Eye (tissue), 1 donor: ENCODE data around the gene CRIP1.
A peak's percentile ranks its signal among the peaks of the same experiment; 100 is the strongest.

Experiments used
- DNase-seq: peaks from one replicate; pipeline ENCODE4 v3.0.0-alpha.2; 2015

The CRIP1 gene

DNA sequence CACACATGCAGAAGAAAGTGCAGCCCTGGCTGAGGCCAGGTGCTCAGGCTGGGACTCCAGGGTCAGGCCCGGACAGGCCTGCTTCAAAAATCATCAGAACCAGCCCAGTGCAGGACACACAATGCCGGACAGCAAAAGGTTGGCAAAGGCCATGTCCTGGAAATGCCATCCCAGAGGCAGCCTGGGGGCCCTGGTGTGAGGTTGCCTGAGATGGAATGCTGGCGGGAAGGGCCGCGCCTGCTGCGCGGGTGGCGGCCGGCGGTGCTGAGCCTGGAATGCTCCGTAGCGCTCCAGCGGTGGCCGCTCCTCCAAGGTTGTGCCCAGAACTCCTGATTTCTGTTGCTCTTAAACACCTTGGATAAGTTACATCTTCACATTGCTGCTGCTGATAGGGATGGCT is 33.7 kb upstream of the CRIP1 start:
- no peak for DNase-seq

DNA sequence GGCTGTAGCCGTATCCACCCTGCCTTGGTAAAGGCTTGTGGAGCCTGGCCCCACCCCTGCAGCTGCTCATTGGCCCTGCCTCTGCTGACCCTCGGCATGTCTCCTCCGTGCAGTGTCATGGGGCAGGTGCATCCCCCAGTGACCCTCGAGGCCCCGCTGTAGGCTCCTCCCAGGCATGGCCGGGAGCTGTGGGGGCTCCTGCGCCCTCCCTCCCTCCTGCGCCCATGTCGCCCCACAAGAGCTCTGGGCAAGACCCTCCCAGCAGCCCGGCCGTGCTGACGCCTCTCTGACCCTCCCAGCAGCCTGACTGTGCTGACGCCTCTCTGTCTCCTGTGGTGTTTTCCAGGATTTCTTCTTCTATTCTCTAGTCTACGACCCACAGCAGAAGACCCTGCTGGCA is 32.8 kb upstream of the CRIP1 start:
- no peak for DNase-seq

DNA sequence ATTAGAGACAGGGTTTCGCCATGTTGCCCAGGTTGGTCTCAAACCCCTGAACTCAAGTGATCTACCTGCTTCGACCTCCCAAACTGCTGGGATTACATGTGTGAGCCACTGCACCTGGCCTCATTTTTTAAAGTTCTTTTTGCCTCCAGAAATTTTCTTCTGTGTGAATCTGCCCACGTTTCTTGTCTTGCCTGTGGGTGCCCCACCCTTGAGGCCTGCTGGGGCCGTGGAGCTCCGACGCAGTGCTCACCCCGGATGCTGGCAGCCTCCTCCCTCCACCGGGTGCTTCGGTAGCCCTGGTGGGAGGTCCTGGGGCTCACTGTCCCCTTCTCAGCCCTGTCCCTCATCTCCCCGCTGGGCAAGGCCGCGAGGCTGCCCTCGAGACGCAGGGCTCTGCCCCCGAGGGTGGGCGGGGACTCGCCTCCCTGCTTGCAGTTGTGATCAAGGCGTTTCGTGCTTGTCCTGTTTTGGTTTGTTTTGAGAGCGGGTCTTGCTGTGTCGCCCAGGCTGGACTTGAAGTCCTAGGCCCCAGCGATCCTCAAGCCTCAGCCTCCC is 31.5 kb upstream of the CRIP1 start:
- DNase-seq, result no peak

DNA sequence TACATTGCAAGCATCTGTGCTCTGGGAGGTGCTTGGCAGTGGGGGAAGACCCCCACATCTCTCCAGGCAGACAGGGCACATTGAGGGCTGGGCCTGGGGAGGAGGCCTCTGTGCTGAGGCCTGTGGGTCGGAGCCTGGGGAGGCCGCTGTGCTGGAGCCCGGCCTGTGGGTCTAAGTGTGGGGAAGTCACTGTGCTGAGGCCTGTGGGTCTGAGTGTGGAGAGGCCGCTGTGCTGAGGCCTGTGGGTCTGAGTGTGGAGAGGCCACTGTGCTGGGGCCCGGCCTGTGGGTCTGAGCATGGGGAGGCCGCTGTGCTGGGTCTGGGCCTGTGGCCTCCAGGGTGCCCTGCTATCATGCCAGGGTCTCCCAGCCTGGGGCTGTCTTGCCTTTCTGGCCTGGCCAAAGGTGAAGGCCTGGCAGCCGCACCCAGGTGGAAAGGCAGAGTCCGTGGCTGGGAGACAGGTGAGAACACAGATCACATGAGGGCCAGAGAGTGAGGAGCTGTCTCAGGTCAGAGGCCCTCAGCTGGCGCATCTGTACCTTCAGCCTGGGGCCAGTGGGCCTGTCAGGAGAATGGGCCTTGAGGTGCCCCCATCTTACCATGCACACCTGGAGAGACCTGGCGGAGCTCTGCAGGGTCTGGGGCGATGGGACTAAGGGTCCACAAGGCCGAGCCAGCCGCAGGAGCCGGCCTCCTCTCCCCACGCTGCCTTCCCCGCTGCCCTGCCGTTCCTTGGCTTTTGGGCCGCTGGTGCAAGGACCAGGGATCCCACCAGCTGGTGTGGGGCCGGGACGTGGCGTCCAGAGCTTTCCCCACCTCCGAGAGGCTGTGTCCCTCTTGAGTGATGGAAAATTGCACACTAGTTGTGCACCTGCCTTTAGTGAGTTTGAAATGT is 30.7 kb upstream of the CRIP1 start:
- no peak for DNase-seq

DNA sequence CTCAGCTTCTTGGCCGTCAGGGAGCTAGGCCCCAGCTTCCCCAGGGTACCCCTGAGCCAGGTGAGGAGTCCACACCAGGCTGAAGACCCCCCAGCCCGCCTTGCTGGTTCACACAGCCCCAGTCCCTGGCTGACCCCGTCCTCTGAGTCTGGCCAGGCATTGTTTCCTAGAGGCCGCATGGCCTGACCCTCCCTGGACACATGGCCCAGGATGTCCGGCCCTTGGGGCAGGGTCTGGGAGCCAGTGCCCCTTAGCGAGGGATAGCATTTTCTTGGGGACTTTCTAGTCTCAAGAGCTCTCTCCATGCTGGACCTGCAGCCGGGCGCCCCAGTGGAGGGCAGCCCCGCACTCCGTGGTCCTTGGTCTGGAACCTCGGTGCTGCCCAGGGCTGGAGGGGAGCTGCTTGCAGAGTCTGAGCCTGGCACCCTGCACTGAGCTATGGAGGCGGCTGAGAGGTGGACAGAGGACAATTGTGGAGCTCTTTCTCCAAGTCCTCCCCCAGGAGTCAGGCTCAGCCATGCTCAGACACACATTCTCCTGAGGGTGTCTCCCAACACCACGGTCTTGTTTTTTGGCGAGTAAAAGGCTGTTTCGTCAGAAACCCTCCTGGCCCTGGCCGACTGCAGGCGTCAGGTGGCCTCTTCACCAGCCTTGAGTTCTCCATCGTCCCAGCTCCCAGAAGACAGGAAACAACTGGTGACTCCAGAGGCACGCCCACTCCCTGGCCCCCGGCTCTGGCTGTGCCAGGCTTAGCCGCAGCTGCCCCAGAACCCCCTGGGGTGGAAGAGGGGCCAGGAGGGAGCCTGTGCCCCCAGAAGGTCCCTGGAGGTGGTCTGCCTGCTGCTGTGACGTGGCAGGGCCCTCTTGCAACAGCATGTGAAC is 29.7 kb upstream of the CRIP1 start:
- no peak for DNase-seq

DNA sequence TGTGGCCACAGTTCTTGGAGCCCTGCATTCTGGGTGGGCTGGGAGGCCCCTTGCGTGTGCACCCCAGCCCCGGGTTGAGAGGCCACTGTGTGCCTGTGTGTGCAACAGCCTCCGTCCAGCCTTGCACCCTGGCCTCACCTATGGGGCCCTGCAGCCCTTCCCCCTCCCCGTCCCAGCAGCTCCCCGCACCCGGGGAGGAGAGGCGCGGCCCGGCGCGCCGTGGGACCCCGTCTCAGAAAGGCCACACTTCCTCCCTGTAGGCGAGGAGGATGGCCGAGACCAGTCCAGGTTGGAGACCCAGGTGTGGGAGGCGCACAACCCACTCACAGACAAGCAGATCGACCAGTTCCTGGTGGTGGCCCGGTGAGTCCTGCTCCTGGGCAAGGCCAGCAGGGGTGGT is 28.7 kb upstream of the CRIP1 start:
- no peak for DNase-seq

DNA sequence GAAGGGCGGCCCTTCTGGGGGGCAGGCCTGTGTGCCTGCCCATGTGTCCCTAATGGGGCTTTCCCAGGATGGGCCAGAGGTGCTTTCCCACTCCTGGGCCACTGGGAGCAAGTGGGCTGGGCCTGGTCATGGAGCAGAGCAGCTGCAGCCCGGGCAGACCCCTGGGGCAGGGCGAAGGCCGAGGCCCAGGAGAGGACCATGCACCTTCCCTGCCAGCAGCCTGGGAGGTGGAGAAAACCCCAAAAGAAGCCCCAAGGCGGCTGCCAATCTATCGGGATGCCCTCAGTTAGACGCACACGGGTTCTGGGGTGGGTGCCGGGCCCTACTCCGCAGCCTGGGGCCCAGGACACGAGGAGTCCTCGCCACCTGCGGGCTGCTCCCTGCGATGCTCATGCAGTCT is 28.1 kb upstream of the CRIP1 start:
- no peak for DNase-seq

DNA sequence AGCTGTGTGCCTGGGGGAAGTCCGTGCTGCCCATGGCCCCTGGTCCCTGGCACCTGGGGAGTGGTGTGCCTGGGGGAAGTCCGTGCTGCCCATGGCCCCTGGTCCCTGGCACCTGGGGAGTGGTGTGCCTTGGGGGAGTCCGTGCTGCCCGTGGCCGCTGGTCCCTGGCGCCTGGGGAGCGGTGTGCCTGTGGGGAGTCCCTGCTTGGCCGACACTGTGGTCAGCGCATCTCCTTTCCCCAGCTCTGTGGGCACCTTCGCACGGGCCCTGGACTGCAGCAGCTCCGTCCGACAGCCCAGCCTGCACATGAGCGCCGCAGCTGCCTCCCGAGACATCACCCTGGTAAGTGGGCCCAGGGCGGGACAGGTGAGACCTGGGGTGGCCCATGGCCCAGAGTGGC is 26.6 kb upstream of the CRIP1 start:
- DNase-seq, result no peak

DNA sequence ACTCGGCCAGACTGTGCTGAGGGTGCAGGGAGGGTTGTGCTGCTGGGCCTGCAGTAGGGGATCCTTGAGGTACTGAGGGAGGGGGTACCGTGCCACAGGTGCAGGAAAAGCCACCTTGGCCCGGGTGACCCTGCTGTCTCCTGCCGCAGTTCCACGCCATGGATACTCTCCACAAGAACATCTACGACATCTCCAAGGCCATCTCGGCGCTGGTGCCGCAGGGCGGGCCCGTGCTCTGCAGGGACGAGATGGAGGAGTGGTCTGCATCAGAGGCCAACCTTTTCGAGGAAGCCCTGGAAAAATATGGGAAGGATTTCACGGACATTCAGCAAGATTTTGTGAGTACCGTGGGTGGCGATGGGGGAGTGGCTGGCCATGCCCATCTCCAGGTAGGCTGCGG is 26.1 kb upstream of the CRIP1 start:
- DNase-seq, result no peak

DNA sequence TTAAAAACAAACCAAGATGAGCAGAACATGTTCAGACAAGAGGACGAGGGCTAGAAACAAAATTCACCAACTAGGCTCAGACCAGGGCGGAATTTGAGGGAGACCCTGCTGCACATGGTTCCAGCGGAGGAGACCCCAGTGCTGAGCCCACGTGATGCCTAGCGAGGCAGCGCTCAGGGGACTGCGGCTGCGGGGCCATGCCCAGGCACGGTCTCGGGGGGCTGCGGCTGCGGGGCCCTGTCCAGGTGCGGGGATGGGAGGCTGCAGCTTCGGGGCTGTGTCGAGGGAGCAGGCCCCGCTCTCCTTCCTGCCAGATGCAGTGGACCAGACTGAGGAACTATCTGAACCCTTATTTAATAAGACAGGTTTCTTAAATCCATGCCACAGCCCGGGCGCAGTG is 24.8 kb upstream of the CRIP1 start:
- DNase-seq, result no peak

DNA sequence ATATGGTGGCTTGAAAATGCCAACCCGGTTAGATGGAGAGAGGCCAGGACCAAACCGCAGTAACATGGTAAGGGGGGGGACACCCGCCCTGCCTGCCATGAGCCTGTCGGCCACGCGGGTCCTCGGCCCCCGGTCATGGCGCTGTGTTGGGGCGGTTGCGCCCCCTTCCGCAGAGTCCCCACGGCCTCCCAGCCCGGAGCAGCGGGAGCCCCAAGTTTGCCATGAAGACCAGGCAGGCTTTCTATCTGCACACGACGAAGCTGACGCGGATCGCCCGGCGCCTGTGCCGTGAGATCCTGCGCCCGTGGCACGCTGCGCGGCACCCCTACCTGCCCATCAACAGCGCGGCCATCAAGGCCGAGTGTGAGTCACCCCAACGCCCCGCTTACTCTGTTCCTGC is 22.2 kb upstream of the CRIP1 start:
- no peak for DNase-seq

DNA sequence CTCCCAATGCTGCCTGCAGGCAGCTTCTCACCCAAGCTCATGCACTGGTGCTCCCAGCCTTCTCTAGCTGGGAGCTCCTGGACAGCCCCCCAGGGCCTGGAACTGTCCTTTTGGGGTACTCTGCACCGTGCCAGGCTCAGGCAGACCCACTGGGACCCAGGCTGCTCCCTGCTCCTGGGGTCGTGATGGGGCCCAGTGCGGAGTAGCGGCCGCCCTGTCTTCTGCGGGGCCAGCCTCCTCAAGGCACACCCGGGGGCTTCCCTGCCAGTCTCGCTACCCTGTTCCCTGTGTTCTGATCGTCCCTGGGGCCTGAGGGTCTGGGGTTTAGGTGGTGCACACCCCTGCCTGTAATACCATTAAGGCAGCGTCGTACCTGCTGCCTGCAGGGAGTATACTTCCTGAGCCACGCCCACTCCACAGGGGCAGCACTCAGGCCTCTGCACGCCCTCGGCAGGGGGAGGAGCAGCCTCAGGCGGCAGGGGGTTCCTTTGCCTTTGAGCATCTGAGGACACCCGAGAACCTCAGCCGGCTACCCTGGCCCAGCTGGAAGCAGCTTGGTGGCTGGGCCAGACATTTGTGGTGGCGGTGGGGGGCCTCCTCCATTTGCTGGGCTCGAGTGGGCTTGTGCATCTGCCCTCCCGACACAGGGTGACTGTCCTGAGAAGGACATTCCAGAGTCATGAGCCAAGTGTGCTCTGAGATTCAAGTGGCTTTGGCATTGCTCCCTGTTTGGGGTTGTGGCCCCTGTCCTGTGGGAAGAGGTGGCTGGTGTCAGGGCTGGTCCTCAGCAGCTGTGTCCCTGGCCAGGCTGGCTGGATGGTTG is 21.3 kb upstream of the CRIP1 start:
- peak; percentile 14 for DNase-seq

DNA sequence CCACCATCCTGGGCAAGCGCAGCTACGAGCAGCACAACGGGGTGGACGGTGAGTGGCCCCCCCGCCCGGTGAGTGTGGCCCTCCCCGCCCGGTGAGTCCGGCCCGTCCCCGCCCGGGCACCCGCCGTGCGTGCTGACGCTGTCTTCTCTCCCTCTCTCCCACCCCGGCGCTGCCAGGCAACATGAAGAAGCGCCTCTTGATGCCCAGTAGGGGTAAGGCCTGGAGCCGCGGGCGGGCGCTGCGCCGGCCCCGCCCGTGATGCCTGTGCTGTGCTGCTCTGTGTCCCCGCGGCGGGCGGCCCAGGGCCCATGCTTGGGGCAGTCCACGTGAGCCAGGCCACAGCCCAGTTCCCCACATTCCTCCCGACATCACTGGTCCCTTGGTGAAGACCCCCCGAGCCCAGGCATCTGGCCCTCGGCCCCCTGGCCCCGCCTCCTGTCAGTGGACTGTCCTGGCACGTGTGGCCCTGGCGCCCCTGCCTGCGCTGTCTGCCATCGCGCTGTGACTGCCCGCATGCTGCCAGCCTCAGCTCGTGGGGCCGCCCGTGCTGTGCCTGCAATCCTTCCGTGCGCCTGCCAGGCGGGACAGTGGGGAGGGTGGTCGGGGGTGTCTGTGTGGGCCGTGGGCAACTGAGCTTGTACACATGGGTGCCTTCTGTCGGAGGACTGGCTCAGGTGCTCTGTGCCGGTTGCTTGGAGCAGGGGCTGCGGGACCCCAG is 20.0 kb upstream of the CRIP1 start:
- no peak for DNase-seq

DNA sequence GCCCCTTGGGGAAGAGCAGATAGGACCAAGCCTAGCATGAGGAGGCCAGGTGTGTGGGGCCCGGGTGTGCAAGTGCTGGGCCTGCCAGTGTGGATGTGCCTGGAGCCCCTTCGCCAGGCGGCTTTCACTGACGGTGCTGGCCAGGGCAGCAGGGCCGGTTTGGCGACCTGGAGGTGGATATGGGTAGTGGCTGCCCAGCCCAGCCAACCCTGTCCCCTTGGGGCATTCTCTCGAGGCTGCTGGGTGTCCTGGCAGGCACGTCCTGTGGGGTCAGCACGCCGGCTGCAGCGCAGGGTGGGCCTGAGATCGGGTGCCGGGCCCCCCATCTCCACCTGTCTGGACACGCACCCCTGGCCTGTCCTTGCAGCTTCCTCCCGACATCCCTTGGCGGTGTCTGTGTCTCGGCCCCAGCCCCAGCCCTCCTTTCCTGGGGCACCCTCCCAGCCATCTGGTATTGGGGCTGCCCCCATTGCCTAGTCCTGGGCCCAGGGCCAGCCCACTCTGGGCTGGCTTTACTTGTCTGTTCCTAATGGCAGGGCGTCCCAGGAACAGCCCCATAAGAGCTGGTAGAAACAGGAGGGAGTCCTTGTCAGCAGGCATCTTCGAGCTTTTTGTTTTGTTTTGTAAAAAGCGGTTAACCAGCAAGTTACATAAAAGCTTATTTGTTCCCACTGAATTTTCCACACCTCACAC is 19.3 kb upstream of the CRIP1 start:
- no peak for DNase-seq

DNA sequence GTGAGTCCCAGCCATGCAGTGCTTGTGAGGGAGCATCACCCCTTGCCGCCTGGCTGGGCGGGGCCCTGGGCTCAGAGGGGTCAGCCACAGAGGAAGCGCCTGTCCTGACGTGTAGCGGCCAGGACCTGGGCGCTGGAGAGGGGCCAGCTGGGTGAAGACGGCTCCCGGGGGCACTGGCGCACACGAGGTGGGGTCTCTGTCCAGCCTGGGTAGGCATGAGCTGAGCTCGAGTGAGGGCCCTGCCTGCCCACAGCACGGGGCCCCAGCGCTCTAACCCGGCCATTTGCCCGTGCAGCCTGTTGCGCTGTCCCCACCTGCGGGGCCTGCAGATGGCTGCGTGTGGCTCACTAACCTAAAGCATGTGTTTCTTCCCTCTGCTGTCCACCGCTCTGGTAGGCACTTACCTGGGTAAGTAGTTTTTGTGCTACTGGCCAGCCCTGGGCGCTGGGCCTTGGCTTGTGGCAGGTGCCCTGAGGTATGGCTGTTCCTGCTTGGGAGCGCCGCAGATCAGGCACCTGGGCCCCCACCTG is 18.7 kb upstream of the CRIP1 start:
- no peak for DNase-seq

DNA sequence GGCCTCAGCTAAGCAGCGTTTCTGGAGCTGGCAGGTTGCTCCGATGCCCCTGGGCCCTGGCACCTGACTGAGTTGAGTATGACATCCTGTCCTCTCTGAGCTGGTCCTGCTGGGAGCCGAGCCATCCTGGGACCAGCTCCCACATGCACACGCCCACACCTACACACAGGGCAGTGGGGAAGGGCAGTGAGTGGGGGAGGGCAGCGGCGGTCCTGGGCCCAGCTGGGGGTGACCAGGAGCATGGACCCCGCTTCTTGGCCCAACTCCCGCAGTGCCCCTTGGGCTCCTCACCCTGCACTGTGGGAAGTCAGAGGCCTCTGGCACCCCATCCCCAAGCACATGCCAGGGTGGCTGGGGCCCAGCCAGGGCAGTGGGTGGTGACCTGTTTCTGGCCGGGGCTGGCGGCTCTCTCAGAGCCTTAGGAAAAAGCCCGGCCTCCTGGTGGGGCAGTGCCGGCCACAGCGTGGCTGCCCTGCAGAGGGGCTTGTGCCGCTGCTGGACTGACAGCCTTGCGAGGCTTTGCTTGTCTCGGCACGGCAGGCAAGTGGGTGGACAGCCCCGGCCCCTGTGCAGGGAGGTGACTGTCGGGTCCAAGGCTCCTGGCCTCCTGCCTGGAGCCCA is 18.0 kb upstream of the CRIP1 start:
- DNase-seq, result no peak

DNA sequence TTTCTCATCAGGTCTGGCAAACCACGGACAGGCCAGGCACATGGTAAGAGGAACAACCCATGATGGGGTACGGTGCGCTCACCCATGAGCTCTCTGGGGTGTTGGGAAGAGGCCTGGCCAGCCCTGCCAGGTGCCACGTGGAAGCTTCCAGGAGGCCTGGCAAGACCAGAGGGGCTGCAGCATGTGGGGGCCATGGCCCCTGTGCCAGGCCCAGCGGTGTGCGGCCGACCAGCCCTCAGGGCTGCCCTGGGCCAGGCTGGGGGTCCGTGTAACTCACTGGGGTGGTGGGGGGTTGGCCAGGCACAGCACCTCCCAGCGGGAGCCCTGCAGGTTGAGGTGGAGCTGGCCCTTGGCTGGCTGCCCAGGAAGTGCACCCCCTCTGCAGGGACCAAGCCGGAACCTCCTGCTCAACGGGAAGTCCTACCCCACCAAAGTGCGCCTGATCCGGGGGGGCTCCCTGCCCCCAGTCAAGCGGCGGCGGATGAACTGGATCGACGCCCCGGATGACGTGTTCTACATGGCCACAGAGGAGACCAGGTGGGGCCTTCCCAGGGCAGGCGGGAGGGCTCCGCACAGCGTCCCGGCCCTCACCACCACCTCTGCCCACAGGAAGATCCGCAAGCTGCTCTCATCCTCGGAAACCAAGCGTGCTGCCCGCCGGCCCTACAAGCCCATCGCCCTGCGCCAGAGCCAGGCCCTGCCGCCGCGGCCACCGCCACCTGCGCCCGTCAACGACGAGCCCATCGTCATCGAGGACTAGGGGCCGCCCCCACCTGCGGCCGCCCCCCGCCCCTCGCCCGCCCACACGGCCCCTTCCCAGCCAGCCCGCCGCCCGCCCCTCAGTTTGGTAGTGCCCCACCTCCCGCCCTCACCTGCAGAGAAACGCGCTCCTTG is 17.0 kb upstream of the CRIP1 start:
- no peak for DNase-seq

DNA sequence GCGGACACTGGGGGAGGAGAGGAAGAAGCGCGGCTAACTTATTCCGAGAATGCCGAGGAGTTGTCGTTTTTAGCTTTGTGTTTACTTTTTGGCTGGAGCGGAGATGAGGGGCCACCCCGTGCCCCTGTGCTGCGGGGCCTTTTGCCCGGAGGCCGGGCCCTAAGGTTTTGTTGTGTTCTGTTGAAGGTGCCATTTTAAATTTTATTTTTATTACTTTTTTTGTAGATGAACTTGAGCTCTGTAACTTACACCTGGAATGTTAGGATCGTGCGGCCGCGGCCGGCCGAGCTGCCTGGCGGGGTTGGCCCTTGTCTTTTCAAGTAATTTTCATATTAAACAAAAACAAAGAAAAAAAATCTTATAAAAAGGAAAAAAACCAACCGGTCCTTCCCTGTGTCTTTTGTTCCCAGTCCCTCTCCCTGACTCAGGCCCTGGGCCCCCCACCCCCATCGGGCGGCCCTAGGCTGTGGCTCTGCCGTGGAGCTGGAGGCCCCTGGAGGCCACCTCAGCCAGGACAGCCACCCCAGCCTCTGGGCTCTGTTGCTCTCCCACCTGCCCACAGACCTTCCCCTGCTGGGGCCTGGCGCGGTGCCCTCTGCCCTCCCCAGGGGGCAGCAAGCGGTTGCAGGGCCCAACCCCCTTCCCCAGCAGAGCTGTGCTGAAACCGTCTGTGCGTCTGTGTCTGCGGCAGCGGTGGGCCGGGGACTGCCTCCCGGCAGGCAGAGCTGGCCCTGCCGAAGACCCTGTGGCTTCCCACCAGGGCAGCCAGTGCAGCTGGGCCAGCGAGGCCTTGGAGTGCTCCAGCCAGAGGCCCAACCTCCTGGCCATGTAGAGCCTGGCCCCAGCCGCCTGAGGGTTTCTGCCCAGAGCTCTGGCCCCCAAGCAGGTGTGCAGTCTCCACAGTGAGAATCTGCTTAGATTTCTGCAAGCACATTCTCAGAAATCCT is 16.1 kb upstream of the CRIP1 start:
- DNase-seq, result peak; percentile 59
